Measurements from ENCODE around the gene PPP6R3. TPM values are rescaled to one million over a fixed set of nuclear protein-coding genes. Genes with fewer than 3 reads are reported as not detected.

The PPP6R3 gene
- total and polyA plus RNA-seq, 2 donors (not counting 3 experiments of a cell fraction or from before 2014, with no cell fraction given), result 31.7 to 98.8 TPM

- H3K9me3 ChIP-seq (replicated peaks; ENCODE audit: control insufficient read depth, insufficient read depth, low read length), result no peaks in the 10 kb centered on the region
- BruUV-seq (replicated peaks), result no TSS peak
- peaks cover 50% of the 10 kb centered on the region for H3K4me1 ChIP-seq (ENCODE audit: control insufficient read depth, extremely low read depth, insufficient read depth, low read length)
- POLR2A ChIA-PET, result no interaction called here
- intact Hi-C loops (cut with micrococcal nuclease), result loop anchor here (1.0 to 5.0 kb wide), 2 partner anchors 21 to 62 kb away; partner anchors contain the start of gene PPP6R3
- no peak overlapping the region for H3K4me3 ChIP-seq (replicated peaks in 1 of 3; ENCODE audit: insufficient read depth in 1 of 3, low read depth in 1 of 3, low read length in 3 of 3)
- H3K36me3 ChIP-seq (ENCODE audit: control insufficient read depth in 2 of 2, extremely low read depth in 1 of 2, insufficient read depth in 2 of 2, low read length in 2 of 2), result peaks cover 17 to 28% of the 10 kb centered on the region in 2 experiments
- H3K4me2 ChIP-seq (ENCODE audit: insufficient read depth, low read length), result peak overlapping the region; percentile 13
- H4K20me1 ChIP-seq (replicated peaks; ENCODE audit: control insufficient read depth, extremely low read depth, insufficient read depth, low read length), result peaks cover 3% of the 10 kb centered on the region
- peak; percentile 66 for DNase-seq (ENCODE audit: low read depth, low spot score)
- peak; percentile 89 for FAIRE-seq
- H3K27ac ChIP-seq (ENCODE audit: insufficient read depth, low read depth, low read length), result peak overlapping the region; percentile 62
- peak; percentile 69 for TF ChIP-seq MAX (IDR thresholded peaks at IDR 0.05; ENCODE audit: insufficient read depth, insufficient read length)
- no peak for TF ChIP-seq POLR2A (IDR thresholded peaks at IDR 0.05; ENCODE audit: low read depth, low read length)
- TF ChIP-seq FOS (IDR thresholded peaks at IDR 0.05; ENCODE audit: borderline replicate concordance, insufficient read depth, low read length), result no peak
- peak; percentile 9 for TF ChIP-seq JUN (IDR thresholded peaks at IDR 0.05; ENCODE audit: borderline replicate concordance, insufficient read depth, insufficient read length, low read depth)
- peaks cover 60% of the 10 kb centered on the region for H3K79me2 ChIP-seq (ENCODE audit: control insufficient read depth, insufficient read depth, low read length)
- CTCF ChIA-PET, result interaction anchor here (1.0 to 4.2 kb wide), 4 partner anchors 10 to 26 kb away, joined by 3 to 22 read pairs (median 7); no protein-coding TSS in a partner anchor
- dilution Hi-C loops (cut with MboI; ENCODE audit: extremely low pct_ligation_motif_present, low sequenced_read_pairs), result no loop called here
- H2AFZ ChIP-seq (ENCODE audit: low read depth, low read length), result no peak overlapping the region
- H3K9ac ChIP-seq (replicated peaks; ENCODE audit: extremely low read depth, insufficient read depth, low read length), result peak overlapping the region; percentile 31
- H3K9me1 ChIP-seq (replicated peaks; ENCODE audit: control insufficient read depth, extremely low read depth, insufficient read depth, low read length), result no peaks in the 10 kb centered on the region
- no peaks in the 10 kb centered on the region for H3K27me3 ChIP-seq (ENCODE audit: control insufficient read depth in 2 of 2, insufficient read depth in 2 of 2, low read length in 2 of 2)
These were observed 63.7 kb downstream of the PPP6R3 start for GRCh38 chr11:68524213-68524612.

GRCh38 chr11:68524681-68525080 lies 64.1 kb downstream of the PPP6R3 start:
- Histone ChIP-seq H3K27me3 (ENCODE audit: control insufficient read depth in 2 of 2, insufficient read depth in 2 of 2, low read length in 2 of 2) (no peaks in the 10 kb centered on the region), H3K27ac (ENCODE audit: insufficient read depth, low read depth, low read length) (peak overlapping the region; percentile 62), H3K36me3 (ENCODE audit: control insufficient read depth in 2 of 2, extremely low read depth in 1 of 2, insufficient read depth in 2 of 2, low read length in 2 of 2) (peaks cover 17 to 27% of the 10 kb centered on the region in 2 experiments), H3K9me3 (replicated peaks; ENCODE audit: control insufficient read depth, insufficient read depth, low read length) (no peaks in the 10 kb centered on the region), H3K4me2 (ENCODE audit: insufficient read depth, low read length) (peak overlapping the region; percentile 13), H2AFZ (ENCODE audit: low read depth, low read length) (no peak overlapping the region), H3K4me1 (ENCODE audit: control insufficient read depth, extremely low read depth, insufficient read depth, low read length) (peaks cover 50% of the 10 kb centered on the region), H3K4me3 (replicated peaks in 1 of 3; ENCODE audit: insufficient read depth in 1 of 3, low read depth in 1 of 3, low read length in 3 of 3) (no peak overlapping the region), H4K20me1 (replicated peaks; ENCODE audit: control insufficient read depth, extremely low read depth, insufficient read depth, low read length) (peaks cover 5% of the 10 kb centered on the region), H3K9me1 (replicated peaks; ENCODE audit: control insufficient read depth, extremely low read depth, insufficient read depth, low read length) (no peaks in the 10 kb centered on the region), H3K79me2 (ENCODE audit: control insufficient read depth, insufficient read depth, low read length) (peaks cover 60% of the 10 kb centered on the region), H3K9ac (replicated peaks; ENCODE audit: extremely low read depth, insufficient read depth, low read length) (no peak overlapping the region)
- dilution Hi-C loops (cut with MboI; ENCODE audit: extremely low pct_ligation_motif_present, low sequenced_read_pairs) (no loop called here), intact Hi-C loops (cut with micrococcal nuclease) (loop anchor here (1.0 to 5.0 kb wide), 2 partner anchors 21 to 62 kb away; partner anchors contain the start of gene PPP6R3)
- ChIA-PET CTCF (interaction anchor here (0.9 to 4.2 kb wide), 6 partner anchors 10 to 63 kb away, joined by 3 to 22 read pairs (median 5); no protein-coding TSS in a partner anchor), POLR2A (no interaction called here)
- DNase-seq (ENCODE audit: low read depth, low spot score) (peak; percentile 31), FAIRE-seq (no peak)
- no peak for TF ChIP-seq CTCF (IDR thresholded peaks at IDR 0.05; ENCODE audit: extremely low read depth in 1 of 2, insufficient read depth in 1 of 2, low read depth in 1 of 2, low read length in 2 of 2)
- no peak for TF ChIP-seq GATA2 (IDR thresholded peaks at IDR 0.05; ENCODE audit: insufficient read depth, insufficient read length, low read depth, low read length)
- no peak for TF ChIP-seq EZH2 (IDR thresholded peaks at IDR 0.05; ENCODE audit: borderline replicate concordance, low read depth, low read length, severe bottlenecking)
- TF ChIP-seq FOS (IDR thresholded peaks at IDR 0.05; ENCODE audit: borderline replicate concordance, insufficient read depth, low read length), result no peak
- TF ChIP-seq MAX (IDR thresholded peaks at IDR 0.05; ENCODE audit: insufficient read depth, insufficient read length), result no peak
- no peak for TF ChIP-seq JUN (IDR thresholded peaks at IDR 0.05; ENCODE audit: borderline replicate concordance, insufficient read depth, insufficient read length, low read depth)
- TSS peak; percentile 17 for BruUV-seq (replicated peaks)

Data from endothelial cell of umbilical vein (primary cell).